HG03354 (cell line): ENCODE results near the gene R3HDM2.
"Not testable (repeated sequence)": the region's sequence is repeated elsewhere in the genome, so short reads cannot be mapped to it uniquely, and the experiment has no call there.

Experiments used
- ATAC-seq: cut with Tn5 transposase; IDR thresholded peaks from one replicate; pipeline ENCODE4 v1.9.1; 2021; ENCODE audit warnings: mild to moderate bottlenecking; ENCODE audit not compliant: unreplicated experiment, poor library complexity, severe bottlenecking

Gene R3HDM2

GRCh38 chr12:57343703-57344378 is 87.0 kb downstream of the R3HDM2 start:
- ATAC-seq: no peak

GRCh38 chr12:57342207-57342691 is 88.6 kb downstream of the R3HDM2 start:
- ATAC-seq: no peak

DNA sequence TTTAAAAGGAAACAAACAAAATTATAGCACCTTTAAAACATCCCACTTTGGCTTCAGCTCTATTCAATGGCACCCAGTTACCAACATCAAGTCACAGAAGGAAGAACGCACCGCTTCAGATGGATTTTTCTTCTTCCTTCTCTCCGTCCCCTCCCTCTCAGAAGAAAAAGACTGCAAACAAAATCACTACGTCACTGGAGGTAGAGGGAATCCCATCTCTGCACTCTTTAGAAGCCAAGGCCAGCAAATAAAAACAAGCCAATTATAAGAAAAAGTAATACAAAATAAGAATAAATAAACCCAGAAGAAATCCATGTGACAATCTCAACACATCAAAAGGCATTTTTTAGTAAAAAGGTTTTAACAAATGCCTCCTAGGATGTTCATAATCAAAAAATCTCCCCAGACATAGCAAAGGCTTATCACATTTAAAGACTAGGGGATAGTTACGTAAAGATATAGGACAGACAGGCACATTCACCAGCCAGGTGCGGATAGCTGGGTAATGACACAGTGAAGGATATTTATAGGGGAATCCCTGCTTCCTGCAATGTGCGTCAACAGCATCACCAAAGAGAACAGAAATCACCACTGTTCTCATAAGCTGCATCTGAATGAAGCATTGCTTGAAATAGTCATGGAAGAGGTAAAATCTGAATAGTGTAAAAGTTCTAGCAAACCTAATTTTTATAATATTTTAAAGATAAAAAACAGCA is 89.4 kb downstream of the R3HDM2 start:
- ATAC-seq: no peak

DNA sequence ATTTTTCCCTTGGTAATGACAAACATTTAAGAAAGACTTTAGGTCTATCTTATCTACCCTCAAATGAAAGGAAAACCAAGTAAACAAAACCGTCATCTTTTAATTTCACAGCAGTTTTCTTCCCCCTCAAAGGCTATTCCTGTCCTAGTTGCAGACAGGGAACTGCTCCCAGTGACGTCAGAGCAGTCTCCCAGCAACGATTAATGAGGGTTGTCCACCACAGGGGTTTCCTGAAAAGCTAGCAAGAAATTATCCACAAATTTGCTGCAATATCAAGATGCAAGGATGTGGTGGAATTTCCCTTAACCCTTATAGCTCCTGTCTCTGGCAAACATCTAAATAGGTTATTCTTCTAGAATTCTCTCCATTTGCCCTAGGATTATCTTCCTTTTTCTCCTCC is 90.7 kb downstream of the R3HDM2 start:
- no peak for ATAC-seq

DNA sequence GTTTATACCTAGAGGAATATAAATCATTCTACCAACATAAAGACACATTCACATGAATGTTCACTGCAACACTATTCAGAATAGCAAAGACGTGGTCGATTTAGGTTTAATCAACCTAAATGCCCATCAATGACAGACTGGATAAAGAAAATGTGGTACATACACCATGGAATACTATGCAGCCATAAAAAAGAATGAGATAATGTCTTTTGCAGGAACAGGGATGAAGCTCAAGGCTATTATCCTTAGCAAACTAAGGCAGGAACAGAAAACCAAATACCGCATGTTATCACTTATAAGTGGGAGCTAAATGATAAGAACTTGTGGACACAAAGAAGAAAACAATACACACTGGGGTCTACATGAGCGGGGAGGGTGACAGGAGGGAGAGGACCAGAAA is 94.5 kb downstream of the R3HDM2 start:
- not testable (repeated sequence) for ATAC-seq

DNA sequence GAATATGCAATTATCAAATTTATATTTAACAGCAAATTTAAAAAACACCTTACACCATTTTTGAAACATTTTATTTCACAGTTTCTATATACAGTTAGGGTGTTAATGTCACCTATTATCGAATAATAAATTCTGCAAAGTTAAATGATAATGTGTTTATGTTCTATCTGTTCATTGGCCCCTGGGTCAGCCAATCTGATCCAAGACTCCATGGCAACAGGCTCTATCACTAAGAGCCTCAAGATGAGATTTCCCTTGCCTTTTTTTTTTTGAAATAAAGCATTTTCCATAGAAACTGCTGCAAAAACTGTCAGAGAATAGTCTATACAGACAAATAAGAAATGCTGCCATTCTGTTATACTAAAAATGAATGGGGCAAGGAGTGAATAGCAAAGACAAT is 96.6 kb downstream of the R3HDM2 start:
- no peak for ATAC-seq

DNA sequence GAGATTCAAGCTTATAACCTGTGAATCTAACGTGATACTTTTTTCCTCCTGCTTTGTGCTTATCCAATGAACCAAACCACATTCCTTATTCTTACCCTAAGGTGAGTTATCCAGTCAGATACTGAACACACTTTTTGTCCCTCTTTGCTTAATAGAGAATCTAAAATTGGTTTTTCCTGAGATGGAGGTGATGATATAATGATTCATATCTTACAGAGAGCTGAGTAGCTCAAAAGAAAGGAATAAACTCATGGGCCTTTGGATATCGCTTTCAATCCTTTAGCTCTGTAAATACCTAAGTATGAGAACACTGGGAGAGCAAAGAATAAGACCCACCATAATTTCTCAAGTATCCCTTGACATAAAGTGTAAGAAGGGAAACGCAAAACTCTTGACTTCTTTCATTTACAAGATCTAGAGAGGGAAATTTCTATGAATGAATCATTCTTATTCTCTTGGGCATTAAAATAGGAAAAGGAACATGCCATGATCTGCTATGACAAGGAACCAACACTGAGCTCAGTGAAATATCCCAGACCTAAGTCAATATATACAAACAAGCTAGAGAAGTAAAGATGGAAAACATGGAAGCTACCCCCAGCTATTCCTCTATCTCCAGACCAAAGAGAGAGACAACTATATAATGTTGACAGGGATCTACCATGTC is 98.1 kb downstream of the R3HDM2 start:
- no peak for ATAC-seq

GRCh38 chr12:57330992-57331391 is 99.9 kb downstream of the R3HDM2 start:
- no peak for ATAC-seq

DNA sequence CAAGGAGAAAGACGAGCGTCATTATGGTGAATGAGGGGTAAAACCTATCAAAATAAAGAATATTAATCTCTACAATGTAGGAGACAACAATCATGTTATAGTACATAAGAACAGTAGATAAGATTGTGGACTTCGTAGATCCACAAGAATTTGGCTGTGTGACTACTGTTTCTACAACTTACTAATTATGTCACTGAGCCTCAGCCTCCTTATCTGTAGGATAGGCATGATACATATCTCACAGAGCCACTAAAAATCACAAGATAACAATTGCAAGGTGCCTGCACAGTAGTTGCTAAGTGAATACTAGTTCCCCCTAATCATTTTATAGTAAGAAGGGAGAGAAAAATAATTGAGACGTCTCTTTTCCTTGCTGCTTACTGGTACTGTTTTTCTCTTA is 101.6 kb downstream of the R3HDM2 start:
- ATAC-seq: no peak

GRCh38 chr12:57325395-57325794 is 105.4 kb downstream of the R3HDM2 start:
- ATAC-seq: no peak

DNA sequence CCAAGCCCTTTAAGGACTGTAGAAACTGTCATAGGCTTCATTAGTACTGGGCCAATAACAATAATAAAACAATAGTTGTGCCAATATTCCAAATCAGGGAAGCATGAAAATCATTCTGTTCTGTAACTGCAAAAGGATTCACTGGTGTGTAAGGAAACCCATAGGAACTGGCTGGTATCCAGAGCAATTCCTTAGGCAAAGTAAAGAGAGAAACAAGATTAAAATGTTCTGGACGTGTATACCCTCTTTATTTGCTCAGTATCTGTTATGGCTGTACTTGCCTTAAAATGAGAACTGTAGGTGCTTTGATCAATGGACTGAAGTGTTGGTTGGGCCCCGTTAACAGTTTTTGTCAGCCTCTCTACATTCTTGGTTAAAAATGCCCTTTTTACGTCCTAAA is 107.4 kb downstream of the R3HDM2 start:
- ATAC-seq: no peak

GRCh38 chr12:57320639-57321038 is 110.2 kb downstream of the R3HDM2 start:
- no peak for ATAC-seq

GRCh38 chr12:57319678-57320469 is 111.0 kb downstream of the R3HDM2 start:
- no peak for ATAC-seq

DNA sequence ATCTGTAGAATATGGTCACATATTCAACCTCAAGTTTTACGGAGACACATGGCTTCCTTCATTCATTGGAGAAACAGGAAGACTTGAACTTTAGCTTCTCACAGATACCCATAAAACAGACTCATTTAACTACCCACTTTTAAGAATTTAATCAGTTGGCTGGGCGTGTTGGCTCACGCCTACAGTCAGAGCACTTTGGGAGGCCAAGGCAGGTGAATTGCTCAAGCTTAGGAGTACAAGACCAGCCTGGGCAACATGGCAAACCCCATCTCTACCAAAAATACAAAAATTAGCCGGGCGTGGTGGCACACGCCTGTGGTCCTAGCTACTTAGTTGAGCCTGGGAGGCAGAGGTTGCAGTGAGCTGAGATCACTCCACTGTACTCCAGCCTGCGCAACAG is 115.2 kb downstream of the R3HDM2 start:
- ATAC-seq: no peak

GRCh38 chr12:57312287-57312686 is 118.6 kb downstream of the R3HDM2 start:
- ATAC-seq: not testable (repeated sequence)

GRCh38 chr12:57309420-57309819 is 121.4 kb downstream of the R3HDM2 start:
- no peak for ATAC-seq

DNA sequence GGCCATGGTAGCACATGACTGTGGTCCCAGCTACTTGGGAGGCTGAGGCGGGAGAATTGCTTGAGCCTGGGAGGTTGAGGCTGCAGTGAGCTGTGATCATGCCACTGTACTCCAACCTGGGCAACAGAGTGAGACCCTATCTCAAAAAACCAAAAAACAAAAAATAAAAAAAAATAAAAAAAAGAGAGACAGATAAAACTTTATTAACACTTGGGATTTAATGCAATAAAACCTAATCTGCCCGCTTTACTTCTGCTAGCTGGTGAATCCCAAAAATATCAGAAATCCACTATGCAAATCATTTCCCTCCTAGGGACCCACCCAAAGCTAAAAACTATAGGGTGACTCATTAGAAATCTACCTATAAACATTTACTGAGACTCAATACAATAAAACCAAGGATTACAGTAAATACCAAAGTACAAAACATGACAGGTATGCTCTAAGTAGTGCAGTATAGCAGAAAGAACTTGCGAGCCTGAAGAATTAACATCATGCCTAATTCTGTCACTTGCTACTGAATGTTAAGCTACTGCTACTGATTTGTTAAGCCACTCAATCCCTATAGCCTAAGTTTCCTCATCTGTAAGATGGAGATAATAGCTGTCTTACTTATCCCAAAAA is 129.8 kb downstream of the R3HDM2 start:
- ATAC-seq: no peak

GRCh38 chr12:57299514-57300016 is 131.3 kb downstream of the R3HDM2 start:
- no peak for ATAC-seq

DNA sequence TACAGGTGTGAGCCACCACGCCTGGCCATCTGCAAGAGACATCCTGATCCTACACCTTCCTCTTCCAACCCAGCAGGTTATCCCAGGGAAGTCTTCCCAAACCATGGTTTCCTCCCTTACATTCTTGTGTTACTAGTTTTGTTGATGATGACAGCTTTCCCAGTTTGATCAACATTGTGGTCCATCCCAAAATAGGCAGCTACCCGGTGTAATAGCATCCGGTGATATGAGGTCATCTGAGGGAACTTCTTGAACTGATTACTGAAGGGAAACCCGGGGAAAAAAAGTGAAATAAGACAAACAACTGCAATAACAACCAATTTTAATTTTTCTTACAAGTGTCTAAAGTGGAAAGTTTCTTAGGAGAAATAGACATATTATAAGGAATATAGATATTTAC is 134.6 kb downstream of the R3HDM2 start:
- no peak for ATAC-seq
